Fibroblast of skin of back (primary cell): Measurements from ENCODE around the gene SIGLECL1.

ENCODE experiments used
- DNase-seq: peaks from one replicate; pipeline ENCODE4 v3.0.0-alpha.2; 2013

SIGLECL1 gene

GRCh38 chr19:51296336-51297093, 45.6 kb downstream of the SIGLECL1 start:
- no peak for DNase-seq

GRCh38 chr19:51297406-51297805, 46.5 kb downstream of the SIGLECL1 start:
- no peak for DNase-seq

- DNase-seq = no peak
These were observed 50.4 kb downstream of the SIGLECL1 start for GRCh38 chr19:51301266-51301665.

- DNase-seq = no peak
These were observed 54.6 kb downstream of the SIGLECL1 start for GRCh38 chr19:51305479-51305878.

- no peak for DNase-seq
These were observed 60.7 kb downstream of the SIGLECL1 start, which contains the start of gene IGLON5 for GRCh38 chr19:51311351-51312257. Gene IGLON5 (plus strand): TSS chr19:51311644. CDS start chr19:51311848, 204 bp downstream.

GRCh38 chr19:51316688-51317087, 65.8 kb downstream of the SIGLECL1 start:
- no peak for DNase-seq

- no peak for DNase-seq
These were observed 66.5 kb downstream of the SIGLECL1 start for GRCh38 chr19:51317376-51317775.

GRCh38 chr19:51317968-51318367, 67.1 kb downstream of the SIGLECL1 start:
- DNase-seq = no peak
